SHP77 treated with DMSO at 0.1 percent for 48 hours (cell line): ENCODE measurements around the gene SYT8.
"Not testable (repeated sequence)": the region's sequence is repeated elsewhere in the genome, so short reads cannot be mapped to it uniquely, and the experiment has no call there.

Experiments
- DNase-seq: peaks from one replicate; lab custom pipeline; 2025; lab: John Stamatoyannopoulos, UW

The SYT8 gene

DNA sequence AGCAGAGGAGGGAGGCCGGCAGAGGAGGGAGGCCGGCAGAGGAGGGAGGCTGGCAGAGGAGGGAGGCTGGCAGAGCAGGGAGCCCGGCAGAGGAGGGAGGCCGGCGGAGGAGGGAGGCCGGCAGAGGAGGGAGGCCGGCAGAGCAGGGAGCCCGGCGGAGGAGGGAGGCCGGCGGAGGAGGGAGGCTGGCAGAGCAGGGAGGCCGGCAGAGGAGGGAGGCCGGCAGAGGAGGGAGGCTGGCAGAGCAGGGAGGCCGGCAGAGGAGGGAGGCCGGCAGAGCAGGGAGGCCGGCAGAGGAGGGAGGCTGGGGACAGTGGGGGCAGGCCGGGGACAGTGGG is 39.0 kb downstream of the SYT8 start:
- DNase-seq: not testable (repeated sequence)

DNA sequence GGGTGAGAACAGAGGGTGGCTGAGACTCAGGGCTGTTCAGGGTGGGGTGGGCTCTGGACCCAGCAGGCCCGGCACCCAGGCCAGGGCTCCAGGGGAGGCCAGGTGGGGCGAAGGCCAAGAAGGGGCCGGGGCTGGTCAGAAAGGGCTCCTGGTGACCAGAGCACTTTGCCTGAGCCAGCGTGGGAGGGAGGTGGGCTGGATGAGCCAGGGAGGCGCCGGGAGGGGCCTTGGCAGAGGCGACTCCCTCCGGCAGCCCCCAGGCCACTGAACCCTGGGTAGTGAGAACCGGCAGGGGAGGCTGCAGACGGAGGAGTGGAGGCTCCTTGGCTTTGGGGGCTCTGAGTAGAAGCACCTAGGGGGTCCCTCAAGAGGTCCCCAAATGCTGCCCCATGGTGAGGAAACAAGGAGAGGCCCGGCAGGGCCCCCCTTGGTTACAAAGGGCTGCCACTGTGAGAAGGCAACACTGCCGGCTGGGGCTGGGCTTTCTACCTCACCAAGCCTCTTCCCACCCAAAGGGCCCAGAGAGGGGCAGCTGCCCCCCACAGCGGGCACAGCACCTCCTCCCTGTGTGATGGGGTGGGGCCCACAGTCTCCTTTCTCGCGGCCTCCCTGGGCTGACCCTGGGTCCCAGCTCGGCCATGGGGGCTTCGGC is 39.8 kb downstream of the SYT8 start:
- not testable (repeated sequence) for DNase-seq

DNA sequence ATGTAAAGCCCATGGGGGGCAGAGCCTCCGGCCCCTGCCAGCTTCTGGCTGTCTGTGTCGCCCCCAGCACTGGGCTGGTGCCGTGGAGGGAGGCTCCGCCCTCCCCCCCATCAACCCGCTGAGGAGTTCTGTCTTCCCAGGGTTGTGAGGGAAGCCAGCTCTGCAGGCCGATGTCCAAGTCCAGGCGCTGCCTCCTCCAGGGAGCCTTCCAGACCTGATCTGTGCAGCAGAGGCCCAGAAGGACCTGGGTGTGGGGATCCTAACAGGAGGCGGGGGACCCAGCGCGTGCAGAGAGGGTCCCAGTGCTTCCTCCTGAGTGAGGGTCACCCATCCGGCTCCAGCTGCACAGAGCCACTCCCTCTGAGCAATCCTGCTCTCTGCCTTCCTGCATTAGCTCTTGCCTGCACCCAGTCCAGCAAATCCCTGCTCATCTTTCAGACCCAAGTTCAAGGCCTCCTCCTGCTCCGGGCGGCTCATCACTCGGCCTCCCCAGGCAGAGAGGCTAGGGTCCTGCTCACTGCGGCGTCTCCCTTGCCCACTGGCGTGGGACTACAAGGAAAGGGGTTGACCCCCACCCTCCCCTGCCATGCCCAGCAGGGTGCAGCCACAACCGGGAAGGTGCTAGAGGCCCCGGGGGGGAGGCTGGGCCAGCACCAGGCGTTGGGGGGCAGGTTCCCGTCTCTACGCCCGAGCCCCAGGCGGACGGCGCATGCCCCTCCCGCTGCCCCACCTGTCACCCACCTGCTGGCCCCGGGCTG is 40.5 kb downstream of the SYT8 start:
- no peak for DNase-seq

DNA sequence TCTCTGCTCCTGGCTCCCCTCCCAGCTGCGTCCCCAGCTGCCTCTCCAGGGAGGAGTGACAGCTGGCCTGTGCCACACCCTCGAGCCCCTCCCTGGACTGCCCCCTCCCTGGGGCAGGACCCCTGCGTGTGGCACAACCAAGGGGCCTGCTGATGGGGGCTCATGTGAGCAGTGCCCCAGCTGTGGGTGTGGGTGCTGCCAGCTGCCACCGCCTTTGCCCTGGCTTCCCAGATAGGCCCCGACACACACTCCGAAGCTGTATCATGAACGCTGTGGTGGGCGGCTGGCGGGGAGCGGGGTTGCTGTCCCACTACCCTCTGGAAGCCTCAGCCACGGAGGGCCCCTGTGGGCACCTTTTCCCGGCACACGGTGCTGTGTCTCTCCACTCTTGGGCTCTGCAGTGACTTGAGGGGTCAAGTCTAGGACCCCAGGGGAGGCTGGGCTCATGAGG is 41.1 kb downstream of the SYT8 start:
- not testable (repeated sequence) for DNase-seq

DNA sequence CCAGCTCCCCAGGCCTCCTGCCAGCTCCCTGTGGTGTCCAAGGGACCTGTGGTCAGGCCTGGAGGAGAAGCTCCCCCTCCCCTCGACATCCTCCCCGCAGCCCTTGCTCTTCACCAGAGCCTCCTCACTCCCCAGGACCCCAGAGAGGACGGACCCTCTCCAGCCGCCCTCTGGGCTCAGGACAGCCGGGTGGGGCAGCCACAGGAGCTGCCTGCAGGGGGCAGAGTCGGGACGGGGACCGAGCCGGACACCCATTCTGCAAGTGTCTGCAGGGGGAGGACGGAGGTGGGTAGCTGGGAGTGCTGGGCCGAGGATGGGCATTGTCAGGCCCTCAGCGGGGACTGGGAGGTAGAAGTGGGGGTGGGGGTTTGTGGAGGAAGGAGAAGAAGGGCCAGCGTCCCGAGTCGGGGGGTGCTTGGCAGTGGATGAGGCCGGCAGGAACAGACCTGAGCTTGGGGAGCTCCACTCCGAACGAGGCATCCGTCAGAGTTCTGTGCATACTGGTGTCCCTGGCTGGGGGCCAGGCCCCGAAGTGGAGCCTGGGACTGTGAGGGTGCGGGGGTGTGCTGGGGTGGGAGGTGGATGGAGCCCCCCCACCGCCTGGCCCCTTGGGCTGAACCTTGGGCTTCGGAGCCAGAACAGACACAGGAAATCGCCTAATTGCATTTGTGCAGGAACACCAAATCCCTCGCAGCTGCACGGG is 41.7 kb downstream of the SYT8 start:
- DNase-seq: no peak

DNA sequence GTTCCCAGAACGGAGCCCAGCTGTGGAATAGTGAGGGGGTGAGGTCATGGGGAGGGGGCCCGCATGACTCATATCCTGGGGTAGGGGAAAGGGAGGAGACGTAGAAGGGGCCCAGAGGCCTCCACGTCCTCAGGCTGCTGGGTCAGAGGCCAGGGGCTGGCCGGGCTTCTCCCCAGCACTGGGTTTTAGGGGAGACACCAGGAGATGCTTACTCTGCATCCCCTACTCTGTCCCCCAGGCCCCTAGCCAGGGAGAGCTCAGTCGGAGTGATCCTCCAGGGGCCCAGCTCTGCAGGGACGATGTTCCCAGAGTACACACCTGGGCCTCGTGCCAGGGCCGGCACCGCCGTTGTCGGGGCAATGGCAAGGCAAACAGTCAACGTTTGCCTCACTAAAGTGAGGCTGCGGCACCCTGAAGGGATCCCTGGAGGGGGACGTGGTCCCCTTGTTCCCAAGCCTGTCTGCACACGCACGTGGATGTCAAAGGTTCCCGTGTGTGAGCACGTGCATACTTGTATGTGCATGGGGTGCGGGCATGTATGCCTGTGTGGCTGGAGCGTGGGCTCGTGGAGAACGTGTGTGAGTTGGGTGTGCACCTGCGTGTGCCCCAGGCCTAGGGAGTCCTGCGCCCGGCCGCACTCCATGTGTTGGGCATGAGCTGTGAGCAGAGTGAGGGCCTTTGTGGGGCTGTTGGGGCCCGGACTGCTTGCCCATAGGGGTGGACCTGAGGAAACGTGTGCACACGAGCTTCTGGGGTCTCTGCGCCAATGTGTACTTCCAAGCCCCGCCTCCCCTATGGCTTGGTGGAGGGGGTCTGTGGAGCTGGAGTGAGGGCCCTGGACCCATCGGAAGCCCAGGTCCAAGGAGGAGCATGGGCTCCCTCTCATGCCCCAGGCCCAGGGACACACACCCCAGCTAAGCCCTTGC is 42.7 kb downstream of the SYT8 start:
- no peak for DNase-seq

DNA sequence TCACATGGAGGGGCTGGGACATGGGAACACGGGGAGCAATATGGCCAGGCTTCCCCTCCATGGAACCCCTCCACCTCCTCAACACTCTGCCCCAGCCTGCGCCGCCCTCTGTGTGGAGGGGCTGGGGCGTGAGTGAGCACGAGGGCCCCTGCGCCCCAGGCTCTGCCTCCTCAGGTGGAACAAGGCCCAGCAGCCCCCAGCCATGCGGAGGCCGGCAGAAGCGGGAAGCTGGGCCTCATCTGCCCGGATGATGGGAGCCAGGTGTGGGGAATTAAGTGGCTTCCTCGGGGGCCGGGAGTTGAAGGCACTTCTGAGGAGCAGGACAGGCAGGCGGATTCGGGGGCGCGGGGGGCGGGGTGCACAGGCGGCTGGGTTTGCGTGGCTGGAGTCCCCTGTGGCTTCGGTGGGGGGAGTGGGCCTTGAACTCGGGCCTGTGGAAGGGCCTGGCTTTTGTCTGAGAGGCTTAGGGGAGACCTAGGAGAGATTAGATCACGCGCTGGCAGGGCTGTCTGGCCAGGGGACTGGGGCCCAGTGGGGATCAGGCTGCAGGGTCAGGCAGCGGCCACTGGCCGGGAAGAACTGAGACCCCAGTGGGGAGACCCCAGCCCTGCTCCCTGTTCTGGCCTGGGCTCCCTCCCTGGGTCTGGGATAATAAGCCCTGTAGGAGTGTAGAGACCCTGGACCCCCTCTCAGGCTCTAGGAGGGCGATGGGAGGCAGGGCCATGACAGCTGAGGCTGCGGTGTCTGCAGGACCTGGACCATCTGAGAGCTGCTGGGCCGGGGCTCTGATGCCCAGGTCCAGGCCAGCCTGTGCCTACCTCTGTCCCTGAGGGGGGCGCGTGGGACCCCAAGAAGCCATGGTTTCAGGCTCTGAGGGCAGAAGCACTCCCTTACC is 43.6 kb downstream of the SYT8 start:
- no peak for DNase-seq

DNA sequence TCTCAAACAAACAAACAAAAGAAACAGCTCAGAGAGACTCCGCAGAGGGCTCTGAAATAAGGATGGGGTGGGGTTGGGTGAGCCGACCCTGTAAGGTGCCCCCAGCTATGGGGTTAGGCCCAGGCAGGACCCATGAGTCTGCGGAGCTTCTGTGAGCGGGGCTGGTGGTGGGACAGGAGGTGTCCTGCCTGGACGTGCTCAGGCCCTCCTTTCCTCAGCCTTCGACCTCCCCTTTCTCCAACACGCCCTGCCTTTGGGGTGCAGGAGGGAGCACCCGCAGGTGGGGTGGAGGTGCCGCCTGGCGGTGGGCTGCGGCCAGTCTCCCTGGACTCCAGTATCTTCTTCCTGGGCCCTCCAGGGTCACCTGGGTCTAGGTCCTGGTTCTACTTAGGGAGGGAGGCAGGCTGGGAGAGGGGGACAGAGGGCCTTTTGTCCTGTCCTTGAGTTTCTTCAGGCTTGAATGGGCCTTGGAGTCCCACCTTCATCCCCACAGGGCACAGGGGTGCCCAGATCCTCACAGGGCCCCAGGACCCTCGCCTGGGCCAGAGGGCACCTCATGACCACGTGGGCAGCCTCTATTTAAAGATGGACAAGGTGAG is 44.7 kb downstream of the SYT8 start:
- no peak for DNase-seq

DNA sequence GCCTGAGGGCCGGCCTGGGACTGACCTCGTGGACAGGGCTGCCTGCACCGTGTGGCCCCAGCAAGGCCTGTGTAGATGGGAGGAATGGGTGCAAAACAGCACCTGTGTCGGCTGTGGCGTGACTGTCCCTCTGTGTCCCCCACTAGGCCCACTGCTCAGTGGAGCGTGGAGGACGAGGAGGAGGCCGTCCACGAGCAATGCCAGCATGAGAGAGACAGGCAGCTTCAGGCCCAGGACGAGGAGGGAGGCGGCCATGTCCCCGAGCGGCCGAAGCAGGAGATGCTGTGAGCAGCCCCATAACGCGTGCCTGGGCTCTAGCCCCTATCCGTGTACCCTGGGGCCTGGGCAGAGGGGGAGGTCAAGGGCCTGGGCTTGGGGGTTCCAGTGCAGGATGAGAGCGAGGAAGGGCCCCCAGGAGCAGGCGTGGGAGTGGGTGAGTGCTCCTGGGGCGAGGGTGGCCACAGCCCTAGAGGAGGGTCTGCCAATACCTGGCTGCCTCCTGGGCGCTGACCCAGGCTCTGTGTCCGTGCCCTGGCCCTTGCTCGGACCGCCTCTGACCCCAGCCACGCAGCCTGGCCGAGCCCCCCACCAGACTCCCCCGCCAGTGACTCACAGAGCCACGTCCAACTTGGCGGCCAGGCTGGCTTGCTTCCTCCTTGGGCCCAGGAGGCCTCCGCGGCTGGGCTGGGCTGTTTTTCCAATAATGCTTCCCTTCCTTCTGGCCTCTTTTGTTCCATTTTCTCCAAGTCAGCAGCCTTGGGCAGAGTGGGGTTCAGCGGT is 45.3 kb downstream of the SYT8 start:
- DNase-seq: no peak

DNA sequence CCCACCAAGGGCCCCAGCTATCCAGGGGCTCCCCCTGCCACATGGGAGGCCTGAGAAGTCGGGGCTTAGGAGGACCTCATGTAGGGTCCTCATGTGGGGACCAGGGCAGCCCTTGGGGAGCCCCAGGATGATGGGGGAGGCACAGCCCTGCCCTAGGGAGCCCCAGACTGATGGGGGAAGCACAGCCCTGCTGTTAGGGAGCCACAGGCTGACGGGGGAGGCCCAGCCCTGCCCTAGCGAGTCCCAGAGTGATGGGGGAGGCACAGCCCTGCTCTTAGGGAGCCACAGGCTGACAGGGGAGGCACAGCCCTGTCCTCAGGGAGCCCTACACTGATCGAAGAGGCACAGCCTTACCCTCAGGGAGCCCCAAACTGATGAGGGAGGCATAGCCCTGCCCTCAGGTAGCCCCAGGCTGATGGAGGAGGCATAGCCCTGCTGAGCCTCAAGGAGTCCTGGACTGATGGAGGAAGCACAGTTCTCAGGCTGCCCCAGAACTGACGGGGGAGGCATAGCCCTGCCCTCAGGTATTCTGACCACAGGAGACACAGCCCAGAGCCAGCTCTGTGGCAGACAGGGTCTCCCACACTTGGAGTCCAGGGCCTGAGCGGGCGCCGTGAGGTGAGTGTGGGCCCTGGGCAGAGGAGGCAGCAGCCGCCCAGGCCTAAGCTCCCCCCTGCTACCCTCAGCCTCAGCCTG is 46.1 kb downstream of the SYT8 start:
- no peak for DNase-seq

DNA sequence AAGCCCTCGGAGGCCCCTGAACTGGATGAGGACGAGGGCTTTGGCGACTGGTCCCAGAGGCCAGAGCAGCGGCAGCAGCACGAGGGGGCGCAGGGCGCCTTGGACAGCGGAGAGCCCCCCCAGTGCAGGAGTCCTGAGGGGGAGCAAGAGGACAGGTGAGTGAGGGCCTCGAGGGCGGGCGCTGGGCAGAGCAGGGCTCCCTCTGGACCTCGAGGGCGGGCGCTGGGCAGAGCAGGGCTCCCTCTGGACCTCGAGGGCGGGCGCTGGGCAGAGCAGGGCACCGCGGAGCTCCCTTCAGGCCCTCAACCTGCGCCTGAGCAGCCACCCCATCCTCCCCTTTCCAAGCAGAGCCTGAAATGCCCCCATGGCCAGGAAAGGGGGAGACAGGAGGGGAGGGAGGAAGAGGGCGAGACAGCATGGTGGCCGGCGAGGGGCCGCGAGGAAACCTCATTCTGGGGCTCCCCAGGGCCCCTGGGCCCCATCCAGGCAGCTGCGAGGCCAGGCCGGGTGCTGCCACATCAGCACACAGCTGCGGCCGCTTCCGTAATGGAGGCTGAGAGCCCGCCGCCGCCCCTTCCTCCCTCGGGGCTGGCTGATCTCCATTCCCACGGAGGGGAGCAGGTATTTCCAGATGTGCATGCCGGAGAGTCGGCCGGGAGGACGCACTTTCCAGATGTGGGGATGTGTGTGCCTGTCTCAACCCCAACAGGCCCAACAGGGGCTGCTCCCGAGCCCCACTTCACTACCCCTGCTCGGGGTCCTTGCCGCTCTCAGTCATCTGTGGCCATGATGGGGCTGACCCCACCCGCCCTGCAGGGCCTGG is 46.9 kb downstream of the SYT8 start:
- DNase-seq: no peak

DNA sequence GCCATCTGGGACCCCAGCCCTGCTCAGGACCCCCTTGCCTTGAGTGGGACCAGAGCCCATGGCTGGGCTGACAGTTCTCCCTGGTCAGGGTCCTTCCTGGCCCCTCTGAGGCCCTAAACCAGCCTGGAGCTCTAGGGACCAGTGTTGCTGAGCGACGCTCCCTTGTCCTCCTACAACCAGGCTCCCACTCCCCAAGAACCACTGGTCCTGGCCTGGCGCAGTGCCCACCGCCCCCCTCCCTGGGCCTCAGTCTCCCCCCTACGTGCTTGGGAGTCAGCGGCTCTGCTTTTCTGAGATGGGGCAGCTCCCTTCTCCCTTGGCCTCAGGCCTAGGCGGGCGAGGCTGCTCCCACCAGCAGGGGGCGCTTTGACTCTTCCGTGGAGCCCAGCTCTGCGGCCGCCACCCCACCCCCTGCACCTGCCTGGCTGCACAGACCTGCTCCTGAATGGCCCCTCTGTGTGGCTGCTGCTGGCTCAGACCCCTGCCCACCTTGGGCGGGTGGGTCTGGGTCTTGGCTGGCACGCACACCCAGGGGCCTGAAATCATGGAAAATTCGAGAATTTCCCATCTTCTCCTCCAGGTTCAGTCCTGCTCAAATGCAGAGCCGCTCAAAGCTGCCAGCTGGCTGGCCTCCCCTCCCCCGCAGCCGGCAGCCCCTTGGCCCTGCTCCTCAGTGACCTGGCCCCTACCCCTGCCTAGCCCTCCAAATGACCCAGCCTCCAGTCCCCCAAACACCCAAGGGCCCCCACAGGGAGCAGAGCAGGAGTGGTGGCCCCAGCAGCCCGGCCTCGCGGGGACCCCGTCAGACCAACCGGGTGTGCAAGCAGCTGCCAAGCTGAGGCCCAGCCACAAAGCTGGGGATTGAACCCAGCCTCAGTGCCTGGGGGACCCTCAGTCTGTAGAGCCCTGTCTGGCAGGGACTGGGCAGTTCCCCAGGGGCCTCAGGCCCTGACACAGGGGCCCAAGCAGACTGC is 47.8 kb downstream of the SYT8 start:
- no peak for DNase-seq

DNA sequence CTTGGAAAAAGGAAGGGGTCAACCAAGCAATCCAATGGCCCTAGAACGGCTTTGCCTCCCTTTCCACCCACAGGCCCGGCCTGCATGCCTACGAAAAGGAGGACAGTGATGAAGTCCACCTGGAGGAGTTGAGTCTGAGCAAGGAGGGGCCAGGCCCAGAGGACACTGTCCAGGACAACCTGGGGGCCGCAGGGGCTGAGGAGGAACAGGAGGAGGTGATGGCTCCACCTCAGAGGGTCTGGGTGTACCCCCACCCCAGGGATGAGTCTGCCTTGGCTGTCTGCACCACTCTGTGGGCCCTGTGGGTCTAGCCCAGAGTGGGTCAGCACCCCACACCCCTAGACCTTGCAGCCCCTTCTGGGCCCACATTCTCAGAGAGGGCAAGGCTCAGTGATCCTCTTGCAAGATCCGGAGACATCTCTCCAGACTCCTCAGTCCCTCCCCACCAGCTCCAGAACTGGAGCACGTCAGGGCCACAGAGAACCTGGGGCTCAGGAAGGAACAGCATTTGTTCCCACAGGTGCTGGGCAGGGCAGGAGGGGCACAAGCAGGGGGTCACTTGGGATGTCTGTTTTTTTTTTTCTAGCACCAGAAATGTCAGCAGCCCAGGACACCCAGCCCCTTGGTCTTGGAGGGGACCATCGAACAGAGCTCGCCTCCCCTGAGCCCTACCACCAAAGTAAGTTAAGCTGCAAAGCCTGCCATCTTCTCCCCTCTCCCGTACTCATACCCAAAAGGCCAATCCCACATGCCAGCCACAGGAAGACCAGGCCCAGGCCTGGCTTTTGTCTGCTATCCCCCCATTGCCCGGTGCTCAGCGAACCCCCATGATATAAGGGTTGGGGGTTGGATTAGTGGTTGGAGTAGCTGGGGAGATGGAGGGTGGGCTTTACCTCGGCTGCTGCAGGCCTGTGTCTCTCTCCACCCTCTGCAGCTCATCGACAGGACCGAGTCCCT is 48.8 kb downstream of the SYT8 start:
- DNase-seq: no peak

DNA sequence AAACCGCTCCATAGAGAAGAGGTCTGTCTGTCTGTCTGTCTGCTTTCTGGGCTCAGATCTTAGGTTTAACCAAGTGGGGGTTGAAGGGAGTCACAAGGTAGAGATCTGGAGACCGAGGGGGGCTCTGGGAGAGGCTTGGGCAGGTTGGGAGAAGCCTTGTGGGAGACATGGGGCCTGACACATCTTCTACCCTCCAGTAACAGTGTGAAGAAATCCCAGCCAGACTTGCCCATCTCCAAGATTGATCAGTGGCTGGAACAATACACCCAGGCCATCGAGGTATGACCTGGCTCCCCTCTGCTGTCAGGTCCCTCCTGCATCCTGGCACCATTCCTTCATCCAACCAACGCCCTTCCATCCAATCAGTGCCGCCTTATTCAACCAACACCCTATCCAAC is 49.5 kb downstream of the SYT8 start:
- DNase-seq: no peak

DNA sequence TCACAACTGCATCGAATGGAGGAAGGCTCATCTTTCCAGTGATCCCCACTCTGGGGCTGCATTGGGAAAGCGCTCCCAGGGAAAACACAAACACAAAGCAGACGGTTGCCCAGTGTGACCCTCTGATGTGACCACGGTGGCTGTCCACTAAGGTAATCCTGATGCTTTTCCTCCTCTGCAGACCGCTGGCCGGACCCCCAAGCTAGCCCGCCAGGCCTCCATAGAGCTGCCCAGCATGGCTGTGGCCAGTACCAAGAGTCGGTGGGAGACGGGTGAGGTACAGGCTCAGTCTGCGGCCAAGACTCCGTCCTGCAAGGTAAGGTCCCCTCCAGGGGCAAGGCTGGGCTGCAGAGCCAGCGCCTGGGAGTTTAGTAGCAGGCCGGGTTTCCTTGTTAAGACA is 51.8 kb downstream of the SYT8 start:
- DNase-seq: not testable (repeated sequence)
